ENCODE data around the gene COL4A1.

COL4A1 gene

DNA sequence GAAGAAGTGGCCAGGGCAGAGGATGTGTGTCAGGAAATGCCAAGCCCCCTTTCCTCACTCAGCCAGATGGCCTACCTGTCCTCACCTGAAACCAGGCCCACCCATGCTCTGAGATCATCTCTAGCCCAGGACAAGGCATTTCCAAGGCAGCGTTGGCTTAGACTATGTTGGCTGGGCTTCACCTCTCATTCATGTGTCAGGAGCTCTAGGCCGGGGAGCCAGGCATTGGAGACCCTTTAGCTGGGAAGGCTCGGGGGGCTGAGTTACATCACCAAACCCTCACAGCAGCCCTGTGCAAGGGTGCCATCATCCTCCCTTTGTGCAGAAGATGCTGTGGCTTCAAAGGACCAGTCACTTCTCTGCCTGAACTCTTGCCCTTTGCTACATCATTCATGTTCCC lies 40.1 kb upstream of the COL4A1 start:
- no peak for DNase-seq (ENCODE audit: low spot score)
- TF ChIP-seq, protein P1, sequence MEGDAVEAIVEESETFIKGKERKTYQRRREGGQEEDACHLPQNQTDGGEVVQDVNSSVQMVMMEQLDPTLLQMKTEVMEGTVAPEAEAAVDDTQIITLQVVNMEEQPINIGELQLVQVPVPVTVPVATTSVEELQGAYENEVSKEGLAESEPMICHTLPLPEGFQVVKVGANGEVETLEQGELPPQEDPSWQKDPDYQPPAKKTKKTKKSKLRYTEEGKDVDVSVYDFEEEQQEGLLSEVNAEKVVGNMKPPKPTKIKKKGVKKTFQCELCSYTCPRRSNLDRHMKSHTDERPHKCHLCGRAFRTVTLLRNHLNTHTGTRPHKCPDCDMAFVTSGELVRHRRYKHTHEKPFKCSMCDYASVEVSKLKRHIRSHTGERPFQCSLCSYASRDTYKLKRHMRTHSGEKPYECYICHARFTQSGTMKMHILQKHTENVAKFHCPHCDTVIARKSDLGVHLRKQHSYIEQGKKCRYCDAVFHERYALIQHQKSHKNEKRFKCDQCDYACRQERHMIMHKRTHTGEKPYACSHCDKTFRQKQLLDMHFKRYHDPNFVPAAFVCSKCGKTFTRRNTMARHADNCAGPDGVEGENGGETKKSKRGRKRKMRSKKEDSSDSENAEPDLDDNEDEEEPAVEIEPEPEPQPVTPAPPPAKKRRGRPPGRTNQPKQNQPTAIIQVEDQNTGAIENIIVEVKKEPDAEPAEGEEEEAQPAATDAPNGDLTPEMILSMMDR (IDR thresholded peaks at IDR 0.05; ENCODE audit: extremely low read depth, missing control alignments) = no peak

DNA sequence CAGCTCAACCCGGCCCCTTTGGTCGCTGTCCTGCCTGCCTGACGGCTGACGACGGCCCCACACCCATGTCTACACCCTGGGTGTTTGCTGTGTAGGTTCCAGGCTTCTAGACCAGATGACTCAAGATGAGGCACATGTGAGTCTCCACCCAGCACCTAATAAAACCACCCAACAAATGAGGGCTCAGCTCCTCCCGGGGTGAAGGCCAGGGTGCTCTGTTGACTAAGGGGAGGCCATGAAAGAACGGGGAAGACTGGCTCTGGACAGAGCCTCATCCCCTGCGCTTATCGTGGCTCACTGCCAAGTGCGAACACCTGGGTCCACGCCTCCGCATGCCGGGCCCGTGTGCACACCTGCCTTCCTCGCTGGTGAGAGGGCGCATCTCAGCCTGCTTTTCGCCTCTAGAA lies 39.7 kb upstream of the COL4A1 start:
- DNase-seq (ENCODE audit: low spot score) = no peak
- TF ChIP-seq, protein P1 (IDR thresholded peaks at IDR 0.05; ENCODE audit: extremely low read depth, missing control alignments) = no peak

DNA sequence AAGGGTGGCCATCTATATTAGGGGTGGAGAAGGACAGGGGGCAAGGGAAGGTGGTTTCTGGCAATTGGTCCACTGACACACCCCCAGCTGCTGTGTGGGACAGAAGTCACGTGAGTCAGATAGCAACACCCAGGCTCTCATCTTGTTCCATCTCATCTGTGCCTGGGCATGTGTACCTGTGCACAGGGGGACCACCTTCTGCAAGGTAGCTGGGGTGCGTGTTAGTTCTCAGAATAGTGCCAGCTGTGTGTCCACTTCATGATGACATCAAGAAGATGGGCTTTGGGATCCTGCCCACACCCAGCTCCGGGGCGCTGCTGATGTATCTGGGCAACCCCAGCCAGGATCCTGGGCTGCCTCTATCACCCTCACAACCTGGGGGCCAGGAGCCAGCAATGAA lies 38.7 kb upstream of the COL4A1 start:
- TF ChIP-seq, protein P1 (IDR thresholded peaks at IDR 0.05; ENCODE audit: extremely low read depth, missing control alignments) = no peak
- no peak for DNase-seq (ENCODE audit: low spot score)

DNA sequence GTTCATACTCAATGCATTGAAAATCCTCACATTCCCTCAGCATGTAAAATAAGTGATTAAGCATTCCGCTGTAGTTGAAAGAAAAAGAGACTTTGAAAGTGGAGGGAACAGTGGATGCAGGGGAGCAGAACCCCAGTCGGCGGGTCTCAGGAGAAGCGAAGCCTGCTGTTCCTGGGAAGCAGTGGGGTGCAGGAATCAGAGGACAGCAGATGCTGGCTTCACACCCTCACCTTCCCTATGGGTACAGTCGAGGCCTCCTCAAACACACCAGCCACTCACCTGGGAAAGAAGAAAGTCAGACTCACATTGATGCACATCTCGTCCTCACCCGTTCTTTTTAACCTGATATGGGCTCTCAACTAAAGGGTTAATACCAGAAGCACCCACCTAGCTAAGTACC lies 38.3 kb upstream of the COL4A1 start:
- DNase-seq (ENCODE audit: low spot score) = no peak
- TF ChIP-seq, protein P1 (IDR thresholded peaks at IDR 0.05; ENCODE audit: extremely low read depth, missing control alignments) = no peak

DNA sequence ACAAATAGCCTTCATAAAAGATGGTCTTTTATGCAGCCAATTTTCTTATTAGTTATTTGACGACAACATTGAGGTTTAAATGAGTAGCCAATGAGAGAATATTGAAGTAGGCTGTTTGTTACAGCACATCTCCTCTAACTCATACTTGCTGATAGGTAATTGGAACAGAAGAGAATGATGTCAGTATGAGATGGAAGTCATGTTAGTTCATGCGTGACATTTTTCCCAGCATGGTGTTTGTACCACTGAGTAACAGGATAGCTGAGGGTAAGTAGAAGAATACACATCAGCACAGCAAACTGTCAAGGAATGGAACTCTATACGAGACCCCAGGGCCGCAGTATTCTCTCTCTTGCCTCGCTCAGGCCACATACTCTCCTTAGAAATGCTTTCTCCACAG lies 37.4 kb upstream of the COL4A1 start:
- TF ChIP-seq, protein P1 (IDR thresholded peaks at IDR 0.05; ENCODE audit: extremely low read depth, missing control alignments) = no peak
- no peak for DNase-seq (ENCODE audit: low spot score)

DNA sequence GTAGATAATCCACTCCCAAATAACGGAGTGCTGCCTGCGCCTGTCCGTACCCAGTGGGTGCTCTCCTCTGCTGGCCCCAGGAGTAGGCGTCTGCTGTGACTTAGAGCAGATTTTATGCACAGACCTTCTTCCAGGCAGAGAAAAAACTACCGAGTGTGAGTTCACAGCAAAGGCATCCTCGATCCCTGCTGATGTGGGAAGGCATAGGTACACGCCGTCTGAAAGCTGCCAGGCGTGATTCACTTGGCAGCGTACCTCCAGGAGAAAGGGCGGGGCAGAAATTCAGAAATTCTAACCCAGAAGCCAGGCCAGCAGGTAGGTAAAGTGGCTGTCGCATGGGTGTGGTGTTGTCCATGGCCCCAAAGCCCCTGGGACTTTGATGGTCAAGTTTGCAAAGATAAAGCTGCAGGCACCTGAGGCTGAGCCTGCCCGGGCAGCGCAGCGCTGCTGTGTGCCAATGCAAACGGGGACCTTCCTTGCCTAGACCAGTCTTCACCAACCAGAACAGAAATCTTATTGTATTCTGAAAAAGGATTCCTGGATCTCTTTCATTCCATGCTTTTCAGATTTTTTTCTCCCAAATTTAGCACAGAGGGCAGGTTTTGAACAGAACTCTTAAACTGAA lies 36.4 kb upstream of the COL4A1 start:
- DNase-seq (ENCODE audit: low spot score) = no peak
- TF ChIP-seq, protein P1 (IDR thresholded peaks at IDR 0.05; ENCODE audit: extremely low read depth, missing control alignments) = no peak

DNA sequence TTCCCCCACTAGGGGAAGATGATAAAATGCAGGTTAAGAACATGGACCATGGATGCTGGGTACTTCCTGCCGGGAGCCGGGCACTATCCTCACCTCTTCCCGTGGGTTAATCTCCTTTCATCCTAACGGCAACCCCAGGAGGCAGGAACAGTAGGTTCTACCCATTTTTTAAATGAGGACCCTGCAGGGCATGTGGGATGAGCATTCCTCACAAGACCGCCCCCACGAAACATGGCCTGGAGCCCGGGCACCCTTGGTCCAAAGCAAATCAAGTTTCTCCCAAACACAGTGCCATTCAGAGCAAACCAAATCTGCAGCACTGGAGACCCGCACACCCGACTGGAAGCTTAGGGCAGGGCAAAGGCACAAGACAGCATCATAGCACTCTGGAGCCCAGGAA lies 35.5 kb upstream of the COL4A1 start:
- no peak for DNase-seq (ENCODE audit: low spot score)
- TF ChIP-seq, protein P1 (IDR thresholded peaks at IDR 0.05; ENCODE audit: extremely low read depth, missing control alignments) = no peak
